PC-3 (cell line): ENCODE data around the gene EIF3A. TPM values are rescaled to one million over a fixed set of nuclear protein-coding genes. Genes with fewer than 3 reads are reported as not detected.

ENCODE experiments used
- ATAC-seq: fragments of 200-7000 bp; cut with Tn5 transposase; 2 replicates; pipeline ENCODE4 v1.9.1; 2020; ENCODE audit warnings: mild to moderate bottlenecking, moderate library complexity
- BruUV-seq: library from RNA; stranded (reverse); fragments of 400-500 nt; replicated peaks from 2 replicates; lab custom pipeline; 2021; lab: Mats Ljungman, UMichigan
- CTCF ChIA-PET: fragments of 300-600 bp; sonication (Branson Sonifier 250); formaldehyde crosslinking; loops from one replicate; lab custom pipeline; 2022; ENCODE audit warnings: antibody characterized with exemption; lab: Charles Lee
- POLR2A ChIA-PET: fragments of 300-600 bp; sonication (Branson Sonifier 250); formaldehyde crosslinking; loops from one replicate; lab custom pipeline; 2022; ENCODE audit warnings: antibody characterized with exemption; ENCODE audit not compliant: unreplicated experiment; lab: Charles Lee
- DNase-seq: peaks from one replicate; pipeline ENCODE4 v3.0.0-alpha.2; 2015
- H2AFZ ChIP-seq: fragments of 300-600 bp; sonication (generic); 2 replicates; pipeline ENCODE4 v1.6.0; 2016; ENCODE audit warnings: antibody characterized with exemption, low read length
- H3F3A ChIP-seq: fragments of 300-600 bp; sonication (generic); one replicate; pipeline ENCODE4 v1.6.0; 2017; ENCODE audit warnings: antibody characterized with exemption, low read length, control low read depth, mild to moderate bottlenecking; ENCODE audit not compliant: unreplicated experiment
- H3K27ac ChIP-seq: fragments of 300-600 bp; sonication (generic); 2 replicates; pipeline ENCODE4 v1.5.1; 2016; ENCODE audit warnings: mild to moderate bottlenecking, low read length
- H3K27me3 ChIP-seq: fragments of 300-600 bp; sonication (generic); 2 replicates; pipeline ENCODE4 v1.6.1; 2016; ENCODE audit warnings: low read length, mixed read lengths
- H3K36me3 ChIP-seq: fragments of 300-600 bp; sonication (generic); 2 replicates; pipeline ENCODE4 v1.6.1; 2016; ENCODE audit warnings: low read depth, mixed run types, low read length, mixed read lengths
- H3K4me1 ChIP-seq: fragments of 300-600 bp; sonication (generic); 2 replicates; pipeline ENCODE4 v1.5.1; 2016; ENCODE audit warnings: low read length; ENCODE audit not compliant: insufficient read depth
- H3K4me2 ChIP-seq: fragments of 300-600 bp; sonication (generic); 2 replicates; pipeline ENCODE4 v1.6.0; 2016; ENCODE audit warnings: low read length
- H3K4me3 ChIP-seq: fragments of 300-600 bp; sonication (generic); 2 replicates; pipeline ENCODE4 v1.5.1; 2016; ENCODE audit warnings: mild to moderate bottlenecking, low read length, mixed read lengths
- H3K79me2 ChIP-seq: fragments of 300-600 bp; sonication (generic); 2 replicates; pipeline ENCODE4 v1.6.1; 2017; ENCODE audit warnings: low read length, mixed read lengths
- H3K9ac ChIP-seq: fragments of 300-600 bp; sonication (generic); 2 replicates; pipeline ENCODE4 v1.6.0; 2016; ENCODE audit warnings: mild to moderate bottlenecking, low read length
- H3K9me2 ChIP-seq: fragments of 300-600 bp; sonication (generic); replicated peaks from 2 replicates; pipeline ENCODE4 v1.6.1; 2016; ENCODE audit warnings: mixed run types, low read length, mixed read lengths
- H3K9me3 ChIP-seq: fragments of 300-600 bp; sonication (generic); 2 replicates; pipeline ENCODE4 v1.6.1; 2016; ENCODE audit warnings: low read length, mixed read lengths
- H4K20me1 ChIP-seq: fragments of 300-600 bp; sonication (generic); 2 replicates; pipeline ENCODE4 v1.6.1; 2016; ENCODE audit warnings: low read length, mixed read lengths
- EZH2 ChIP-seq: fragments of 300-600 bp; sonication (generic); IDR thresholded peaks from one replicate; pipeline ENCODE4 v1.6.1; 2017; ENCODE audit warnings: antibody characterized with exemption, mild to moderate bottlenecking, low read length; ENCODE audit not compliant: unreplicated experiment
- EZH2phosphoT487 ChIP-seq: fragments of 300-600 bp; sonication (generic); IDR thresholded peaks from 2 replicates; pipeline ENCODE4 v1.6.1; 2018; ENCODE audit warnings: mild to moderate bottlenecking, antibody characterized with exemption, low read length, borderline replicate concordance
- intact Hi-C: fragments of 100-400 bp; cut with micrococcal nuclease; formaldehyde crosslinking; loops from 2 replicates; pipeline ENCODE4 v1.9.0; 2023
- total RNA-seq: library from RNA; depleted of rRNA; stranded (reverse); fragments of >200 nt; gene quantifications from 2 replicates; pipeline ENCODE4 v1.2.3, GENCODE V29; 2014
- TF ChIP-seq, protein P1 (sequence below): fragments of 300-600 bp; sonication (generic); conservative IDR thresholded peaks from 2 replicates; pipeline ENCODE4 v1.5.1; 2017; ENCODE audit warnings: antibody characterized with exemption, low read depth, mild to moderate bottlenecking, low read length

Gene EIF3A
- total RNA-seq, 1 experiment from 2014 or later, result 46.0 TPM

DNA sequence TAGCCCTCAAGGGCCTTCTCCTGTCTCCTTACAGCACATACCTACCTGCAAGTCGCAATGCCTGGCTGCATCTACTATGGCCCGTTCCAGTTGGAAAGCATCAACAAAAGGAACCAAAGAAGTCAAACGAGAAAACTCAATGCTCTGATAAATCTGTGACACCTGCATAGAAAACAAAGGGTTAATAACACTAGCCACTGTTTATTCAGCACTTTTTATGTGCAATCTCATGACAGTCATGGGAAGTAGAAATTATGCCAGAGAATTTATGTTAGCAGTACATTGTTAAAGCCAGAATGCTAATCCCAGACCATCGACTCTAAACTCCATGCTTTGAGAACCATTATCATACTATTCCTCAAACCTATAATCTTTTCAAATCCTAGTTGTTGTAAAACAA lies 21.1 kb downstream of the EIF3A start:
- ATAC-seq, result no peak
- POLR2A ChIA-PET, result no interaction called here
- Histone ChIP-seq H3K36me3 (peaks cover 85% of the 10 kb centered on the region), H3K9me3 (no peaks in the 10 kb centered on the region), H4K20me1 (no peaks in the 10 kb centered on the region; the same call in 1 of the 2 replicates), H3K9ac (no peak overlapping the region), H3K79me2 (peaks cover 36% of the 10 kb centered on the region), H2AFZ (no peak overlapping the region), H3K4me2 (no peak overlapping the region), H3K4me1 (no peaks in the 10 kb centered on the region), H3K9me2 (no peaks in the 10 kb centered on the region), H3F3A (no peaks in the 10 kb centered on the region), H3K27me3 (no peaks in the 10 kb centered on the region), H3K27ac (no peak overlapping the region), H3K4me3 (no peak overlapping the region)
- TF ChIP-seq EZH2phosphoT487 (no peak), EZH2 (no peak)
- DNase-seq, result no peak
- CTCF ChIA-PET, result no interaction called here
- no TSS peak for BruUV-seq
- intact Hi-C loops, result no loop called here

DNA sequence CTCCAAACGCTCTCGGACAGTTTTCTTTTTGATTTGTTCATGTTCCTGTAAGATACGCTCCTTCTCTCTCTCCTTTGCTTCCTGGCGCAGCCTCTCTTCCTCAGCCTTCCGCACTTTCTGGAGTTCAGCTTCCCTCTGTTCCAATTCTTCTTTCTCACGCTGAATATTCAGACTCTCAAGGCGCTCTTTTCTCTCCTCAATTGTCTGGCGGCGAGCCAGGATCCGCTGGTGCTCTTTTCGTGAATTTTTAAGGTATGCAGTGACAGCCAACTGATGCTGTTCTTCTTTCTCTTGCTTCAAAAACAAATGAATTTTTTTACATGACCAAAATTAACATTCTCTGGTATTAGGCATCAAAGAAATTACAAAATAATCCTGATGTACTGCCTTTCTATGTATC lies 22.6 kb downstream of the EIF3A start:
- Histone ChIP-seq H3K36me3 (peaks cover 80% of the 10 kb centered on the region), H3K4me2 (no peak overlapping the region), H4K20me1 (no peaks in the 10 kb centered on the region; the same call in 1 of the 2 replicates), H3K9me2 (no peaks in the 10 kb centered on the region), H3F3A (no peaks in the 10 kb centered on the region), H3K4me3 (no peak overlapping the region), H2AFZ (no peak overlapping the region), H3K4me1 (no peaks in the 10 kb centered on the region), H3K79me2 (peaks cover 36% of the 10 kb centered on the region), H3K9me3 (no peaks in the 10 kb centered on the region), H3K27ac (no peak overlapping the region), H3K27me3 (no peaks in the 10 kb centered on the region), H3K9ac (no peak overlapping the region)
- DNase-seq (no peak), ATAC-seq (no peak)
- POLR2A ChIA-PET, result no interaction called here
- CTCF ChIA-PET, result no interaction called here
- intact Hi-C loops, result no loop called here
- no TSS peak for BruUV-seq
- TF ChIP-seq, protein P1, sequence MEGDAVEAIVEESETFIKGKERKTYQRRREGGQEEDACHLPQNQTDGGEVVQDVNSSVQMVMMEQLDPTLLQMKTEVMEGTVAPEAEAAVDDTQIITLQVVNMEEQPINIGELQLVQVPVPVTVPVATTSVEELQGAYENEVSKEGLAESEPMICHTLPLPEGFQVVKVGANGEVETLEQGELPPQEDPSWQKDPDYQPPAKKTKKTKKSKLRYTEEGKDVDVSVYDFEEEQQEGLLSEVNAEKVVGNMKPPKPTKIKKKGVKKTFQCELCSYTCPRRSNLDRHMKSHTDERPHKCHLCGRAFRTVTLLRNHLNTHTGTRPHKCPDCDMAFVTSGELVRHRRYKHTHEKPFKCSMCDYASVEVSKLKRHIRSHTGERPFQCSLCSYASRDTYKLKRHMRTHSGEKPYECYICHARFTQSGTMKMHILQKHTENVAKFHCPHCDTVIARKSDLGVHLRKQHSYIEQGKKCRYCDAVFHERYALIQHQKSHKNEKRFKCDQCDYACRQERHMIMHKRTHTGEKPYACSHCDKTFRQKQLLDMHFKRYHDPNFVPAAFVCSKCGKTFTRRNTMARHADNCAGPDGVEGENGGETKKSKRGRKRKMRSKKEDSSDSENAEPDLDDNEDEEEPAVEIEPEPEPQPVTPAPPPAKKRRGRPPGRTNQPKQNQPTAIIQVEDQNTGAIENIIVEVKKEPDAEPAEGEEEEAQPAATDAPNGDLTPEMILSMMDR, result no peak
- TF ChIP-seq EZH2 (no peak), EZH2phosphoT487 (no peak)

DNA sequence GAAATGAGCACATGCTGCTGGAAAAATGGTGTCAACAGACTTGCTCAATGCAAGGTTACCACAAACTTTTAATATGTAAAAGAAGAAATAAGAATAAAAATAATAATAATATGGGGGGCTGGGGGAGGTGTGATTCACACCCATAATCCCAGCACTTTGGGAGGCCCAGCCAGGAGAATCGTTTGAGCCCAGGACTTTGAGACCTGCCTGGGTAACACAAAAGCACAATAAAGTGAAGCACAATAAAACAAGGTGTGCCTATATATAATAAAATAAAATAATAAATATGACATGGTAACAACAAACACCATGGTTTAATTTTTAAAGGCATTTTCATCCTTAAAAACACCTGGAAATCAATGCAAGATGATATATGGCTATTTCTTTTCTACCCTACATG lies 25.1 kb downstream of the EIF3A start:
- no peak overlapping the region for H3K4me2 ChIP-seq
- no TSS peak for BruUV-seq
- H4K20me1 ChIP-seq, result no peaks in the 10 kb centered on the region
- H2AFZ ChIP-seq, result no peak overlapping the region
- no peak overlapping the region for H3K4me3 ChIP-seq
- H3K9ac ChIP-seq, result no peak overlapping the region
- H3F3A ChIP-seq, result no peaks in the 10 kb centered on the region
- POLR2A ChIA-PET, result no interaction called here
- no peak for ATAC-seq
- H3K9me3 ChIP-seq, result no peaks in the 10 kb centered on the region
- TF ChIP-seq, protein P1, result no peak
- TF ChIP-seq EZH2 (no peak), EZH2phosphoT487 (no peak)
- peaks cover 84% of the 10 kb centered on the region for H3K36me3 ChIP-seq
- 0 out of 2 replicates have a peak, but pooled peaks cover 31% of the 10 kb centered on the region for H3K79me2 ChIP-seq
- no peak overlapping the region for H3K27ac ChIP-seq
- no peaks in the 10 kb centered on the region for H3K27me3 ChIP-seq
- CTCF ChIA-PET, result no interaction called here
- no peaks in the 10 kb centered on the region for H3K9me2 ChIP-seq
- intact Hi-C loops, result no loop called here
- no peak for DNase-seq
- H3K4me1 ChIP-seq, result no peaks in the 10 kb centered on the region
